T-cell (primary cell): ENCODE data around the gene PALD1. TPM values are rescaled to one million over a fixed set of nuclear protein-coding genes. Genes with fewer than 3 reads are reported as not detected.

Source experiments
- ATAC-seq, 4 experiments: fragments of 200-7000 bp in 3 of 4; fragments of 150-1000 bp in 1 of 4; cut with Tn5 transposase; replicated peaks in 1 of 4; 1 replicate in 3 of 4; 2 replicates in 1 of 4; pipeline ENCODE4 v1.10.0; 2021; ENCODE audit warnings: moderate library complexity in 3 of 4, mild to moderate bottlenecking in 2 of 4, moderate number of reproducible peaks in 1 of 4
- CTCF ChIA-PET, 2 donors: fragments of 300-600 bp; sonication (Branson Sonifier 250); formaldehyde crosslinking; loops; one replicate each; lab custom pipeline; 2022; ENCODE audit warnings: antibody characterized with exemption in 2 of 2; lab: Charles Lee
- POLR2A ChIA-PET, 2 donors: fragments of 300-600 bp; sonication (Branson Sonifier 250); formaldehyde crosslinking; loops; one replicate each; lab custom pipeline; 2022; ENCODE audit warnings: antibody characterized with exemption in 2 of 2; lab: Charles Lee
- DNase-seq, 35 experiments: peaks; one replicate each; pipeline versions ENCODE4 v3.0.0 to v3.0.0-alpha.2; 2013 to 2023
- H3K27ac ChIP-seq: one replicate; pipeline ENCODE4 v1.5.1; 2013; ENCODE audit warnings: low read length
- H3K27me3 ChIP-seq, 2 experiments: replicated peaks in 1 of 2; 1 replicate in 1 of 2; 2 replicates in 1 of 2; pipeline versions ENCODE4 v1.6.1 to v1.7.0; 2013; ENCODE audit warnings: low read length in 1 of 2, mixed read lengths in 1 of 2; ENCODE audit not compliant: control insufficient read depth in 2 of 2, insufficient read depth in 2 of 2; ENCODE audit errors: extremely low read depth in 1 of 2
- H3K36me3 ChIP-seq, 2 donors: 1 replicate in 1 of 2; 2 replicates in 1 of 2; pipeline versions ENCODE4 v1.6.1 to v1.7.0; 2013; ENCODE audit warnings: low read length in 1 of 2; ENCODE audit not compliant: control insufficient read depth in 2 of 2, insufficient read depth in 1 of 2; ENCODE audit errors: extremely low read depth in 1 of 2
- H3K4me1 ChIP-seq, 2 experiments: 1 replicate in 1 of 2; 2 replicates in 1 of 2; pipeline versions ENCODE4 v1.6.1 to v1.7.0; 2013; ENCODE audit warnings: low read length in 2 of 2, mixed read lengths in 1 of 2; ENCODE audit not compliant: insufficient read depth in 2 of 2, control insufficient read depth in 1 of 2; ENCODE audit errors: extremely low read depth in 1 of 2
- H3K4me3 ChIP-seq, 2 donors: 1 replicate in 1 of 2; 2 replicates in 1 of 2; pipeline versions ENCODE4 v1.5.1 to v1.7.0; 2013; ENCODE audit warnings: mild to moderate bottlenecking in 2 of 2, low read length in 1 of 2, moderate library complexity in 1 of 2; ENCODE audit not compliant: control insufficient read depth in 1 of 2; ENCODE audit errors: extremely low read depth in 1 of 2
- H3K9me3 ChIP-seq: 2 replicates; pipeline ENCODE4 v1.7.0; 2013
- H3K27ac Mint-ChIP-seq, 2 donors: one replicate each; pipeline ENCODE4 v1.8.0; 2020 to 2021; ENCODE audit warnings: mild to moderate bottlenecking in 2 of 2, mixed read lengths in 2 of 2
- H3K27me3 Mint-ChIP-seq, 2 donors: one replicate each; pipeline ENCODE4 v1.8.0; 2021 to 2022; ENCODE audit warnings: mixed read lengths in 2 of 2
- H3K36me3 Mint-ChIP-seq: one replicate; pipeline ENCODE4 v1.8.0; 2021; ENCODE audit warnings: mixed read lengths
- H3K4me1 Mint-ChIP-seq, 3 donors: one replicate each; pipeline ENCODE4 v1.8.0; 2020 to 2022; ENCODE audit warnings: mixed read lengths in 3 of 3, mild to moderate bottlenecking in 1 of 3
- H3K4me3 Mint-ChIP-seq, 3 donors: one replicate each; pipeline ENCODE4 v1.8.0; 2020 to 2022; ENCODE audit warnings: mild to moderate bottlenecking in 3 of 3, mixed read lengths in 3 of 3, moderate library complexity in 3 of 3
- H3K9me3 Mint-ChIP-seq, 3 donors: one replicate each; pipeline ENCODE4 v1.8.0; 2020 to 2022; ENCODE audit warnings: mixed read lengths in 3 of 3
- WGBS: methylation state at CpG from one replicate; pipeline ENCODE4 v1.1.5; 2013; ENCODE audit warnings: missing lambda C conversion rate; ENCODE audit not compliant: insufficient coverage; 5-methylcytosine and 5-hydroxymethylcytosine counted together
- total RNA-seq, 35 experiments: library from RNA in 6 of 35; stranded (reverse) in 6 of 35; fragments of 120-200 nt in 1 of 35; gene quantifications; one replicate each; pipeline versions ENCODE4 v1.2.1 to v1.2.4 and lab custom pipeline; 2013 to 2026

Gene PALD1
- total RNA-seq, 5 donors from 2014 or later (not counting 1 experiment from before 2014, with no cell fraction given), result 0.10 to 0.38 (median 0.13) TPM

DNA sequence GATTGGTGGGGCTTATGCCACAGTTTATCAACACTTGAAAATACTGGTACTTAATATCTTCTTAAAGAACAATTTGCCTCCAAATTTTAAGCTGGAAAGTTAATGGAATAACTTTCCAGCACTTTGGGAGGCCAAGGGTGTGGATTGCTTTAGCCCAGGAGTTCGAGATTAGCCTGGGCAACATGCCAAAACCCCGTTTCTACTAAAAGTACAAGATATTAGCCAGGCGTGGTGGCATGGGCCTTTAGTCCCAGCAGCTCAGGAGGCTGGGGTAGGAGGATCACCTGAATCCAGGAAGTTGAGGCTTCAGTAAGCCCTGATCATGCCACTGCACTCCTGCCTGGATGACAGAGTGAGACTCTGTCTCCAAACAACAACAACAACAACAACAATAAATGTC lies 68.0 kb downstream of the PALD1 start:
- ATAC-seq, result no peak
- Histone ChIP-seq H3K9me3 (no peaks in the 10 kb centered on the region), H3K27me3 (peaks cover 0 to 8% of the 10 kb centered on the region in 2 experiments), H3K36me3 (no peaks in the 10 kb centered on the region), H3K4me3 (no peak overlapping the region), H3K27ac (no peak overlapping the region), H3K4me1 (no peaks in the 10 kb centered on the region)
- no peak overlapping the region for H3K4me3 Mint-ChIP-seq
- no peaks in the 10 kb centered on the region for H3K4me1 Mint-ChIP-seq
- H3K9me3 Mint-ChIP-seq, result no peaks in the 10 kb centered on the region
- no peak overlapping the region for H3K27ac Mint-ChIP-seq
- H3K27me3 Mint-ChIP-seq, result no peaks in the 10 kb centered on the region
- WGBS, result no CpG with 5 or more reads among the region's 3 CpGs
- ChIA-PET CTCF (no interaction called here), POLR2A (no interaction called here)
- no peaks in the 10 kb centered on the region for H3K36me3 Mint-ChIP-seq
- DNase-seq, result no peak

DNA sequence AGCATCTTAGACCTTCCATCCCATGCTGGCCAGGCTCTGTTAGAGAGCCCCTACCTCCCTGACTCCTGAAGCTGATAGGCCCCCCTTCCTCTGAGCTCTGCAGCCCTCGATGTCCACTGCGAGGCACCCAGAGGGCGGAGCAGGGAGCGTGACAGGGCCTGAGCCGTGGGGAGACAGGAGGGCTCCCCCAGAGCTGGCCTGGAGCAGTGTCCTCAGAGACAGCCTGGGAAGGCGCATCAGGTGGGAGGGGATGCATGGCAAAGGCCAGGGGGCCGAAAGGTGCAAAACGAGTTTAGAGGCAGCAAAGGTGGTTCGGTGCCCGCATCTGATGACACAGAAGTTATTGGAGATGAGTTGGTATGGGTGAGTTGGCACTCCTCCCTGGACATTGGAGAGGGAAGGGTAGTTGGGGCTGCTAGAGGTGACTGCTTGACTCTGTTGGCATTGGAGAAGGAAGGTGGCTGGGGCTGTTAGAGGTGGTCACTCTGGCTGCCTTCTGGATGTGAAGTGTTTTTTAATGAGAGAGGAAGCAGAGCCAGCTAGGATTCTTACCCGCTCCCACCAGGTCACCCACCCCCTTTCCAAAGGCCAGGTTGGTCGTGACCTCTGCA lies 70.9 kb downstream of the PALD1 start:
- Histone ChIP-seq H3K36me3 (no peaks in the 10 kb centered on the region), H3K9me3 (no peaks in the 10 kb centered on the region), H3K4me3 (no peak overlapping the region), H3K4me1 (no peaks in the 10 kb centered on the region), H3K27me3 (peaks cover 0 to 8% of the 10 kb centered on the region in 2 experiments), H3K27ac (no peak overlapping the region)
- Mint-ChIP-seq H3K9me3 (no peaks in the 10 kb centered on the region), H3K27ac (no peak overlapping the region), H3K36me3 (no peaks in the 10 kb centered on the region), H3K4me1 (no peaks in the 10 kb centered on the region), H3K27me3 (no peaks in the 10 kb centered on the region), H3K4me3 (no peak overlapping the region)
- CTCF ChIA-PET, result interaction anchor here (0.6 to 3.7 kb wide), 8 partner anchors 9 to 1949 kb away, joined by 3 to 15 read pairs (median 7); no protein-coding TSS in a partner anchor
- DNase-seq (no peak), ATAC-seq (peak in 2 of 4 experiments; percentile 20 to 22)
- POLR2A ChIA-PET, result no interaction called here
- WGBS, result 94% methylated on average over 10 of the region's 12 CpGs

DNA sequence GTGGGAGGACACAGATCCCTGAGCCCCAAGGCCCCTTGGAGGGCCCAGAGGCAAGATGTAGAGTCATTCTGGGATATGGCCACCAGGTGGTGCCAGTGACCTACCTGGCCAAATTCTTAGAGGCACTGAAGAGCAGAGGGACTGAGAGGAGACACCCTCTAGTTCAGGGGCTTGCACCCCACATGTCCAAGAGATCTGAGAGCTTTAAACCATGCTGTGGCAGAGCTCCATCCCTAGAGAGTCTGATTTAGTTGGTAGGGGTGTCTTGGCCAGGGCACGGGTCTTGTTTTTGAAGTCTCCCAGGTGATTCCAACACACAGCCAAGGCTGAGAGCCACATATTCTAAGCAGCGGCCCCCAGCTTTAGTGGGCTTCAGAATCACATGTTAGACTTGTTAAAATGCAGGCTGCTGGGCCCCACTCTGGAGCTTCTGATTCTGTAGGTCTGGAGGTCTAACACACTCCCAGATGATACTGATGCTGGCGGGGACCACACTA lies 71.4 kb downstream of the PALD1 start:
- POLR2A ChIA-PET, result no interaction called here
- Histone ChIP-seq H3K36me3 (no peaks in the 10 kb centered on the region), H3K27ac (no peak overlapping the region), H3K27me3 (peaks cover 0 to 4% of the 10 kb centered on the region in 2 experiments), H3K4me3 (no peak overlapping the region), H3K4me1 (no peaks in the 10 kb centered on the region), H3K9me3 (no peaks in the 10 kb centered on the region)
- Mint-ChIP-seq H3K27ac (no peak overlapping the region), H3K36me3 (no peaks in the 10 kb centered on the region), H3K27me3 (no peaks in the 10 kb centered on the region), H3K4me1 (no peaks in the 10 kb centered on the region), H3K9me3 (no peaks in the 10 kb centered on the region), H3K4me3 (no peak overlapping the region)
- peak; percentile 33 to 85 (median 69) for DNase-seq
- ATAC-seq, result peak; percentile 75 to 85 (median 80)
- WGBS, result no CpG with 5 or more reads among the region's 3 CpGs
- CTCF ChIA-PET, result interaction anchor here (0.6 to 3.7 kb wide), 7 partner anchors 9 to 1949 kb away, joined by 3 to 15 read pairs (median 8); no protein-coding TSS in a partner anchor

DNA sequence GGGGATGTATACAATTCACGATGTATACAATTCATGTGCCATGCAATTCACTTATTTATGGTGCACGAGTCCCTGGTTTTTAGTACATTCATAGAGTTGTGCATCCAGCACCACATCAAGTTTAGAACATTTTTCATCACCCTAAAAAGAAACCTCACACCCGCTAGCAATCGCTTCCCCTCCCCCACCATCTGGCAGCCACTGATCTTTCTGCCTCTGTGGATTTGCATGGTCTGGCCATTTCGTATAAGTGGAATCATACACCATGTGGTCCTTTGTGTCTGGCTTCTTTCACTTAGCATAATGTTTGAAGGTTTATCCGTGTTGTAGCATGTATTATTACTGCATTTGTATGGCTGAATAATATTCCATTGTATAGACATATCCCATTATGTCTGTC lies 71.9 kb downstream of the PALD1 start:
- no peak overlapping the region for H3K4me3 Mint-ChIP-seq
- DNase-seq (no peak), ATAC-seq (no peak)
- H3K4me1 ChIP-seq, result no peaks in the 10 kb centered on the region
- no peaks in the 10 kb centered on the region for H3K36me3 ChIP-seq
- no peak overlapping the region for H3K4me3 ChIP-seq
- H3K27ac ChIP-seq, result no peak overlapping the region
- no peaks in the 10 kb centered on the region for H3K9me3 ChIP-seq
- no peaks in the 10 kb centered on the region for H3K27me3 Mint-ChIP-seq
- CTCF ChIA-PET, result interaction anchor here (0.6 to 3.7 kb wide), 7 partner anchors 8 to 1011 kb away, joined by 3 to 15 read pairs (median 8); no protein-coding TSS in a partner anchor
- POLR2A ChIA-PET, result no interaction called here
- 71% methylated on average over 1 of the region's 6 CpGs for WGBS
- H3K27me3 ChIP-seq, result peaks cover 0 to 4% of the 10 kb centered on the region in 2 experiments
- no peak overlapping the region for H3K27ac Mint-ChIP-seq
- H3K4me1 Mint-ChIP-seq, result no peaks in the 10 kb centered on the region
- H3K9me3 Mint-ChIP-seq, result no peaks in the 10 kb centered on the region
- H3K36me3 Mint-ChIP-seq, result no peaks in the 10 kb centered on the region

DNA sequence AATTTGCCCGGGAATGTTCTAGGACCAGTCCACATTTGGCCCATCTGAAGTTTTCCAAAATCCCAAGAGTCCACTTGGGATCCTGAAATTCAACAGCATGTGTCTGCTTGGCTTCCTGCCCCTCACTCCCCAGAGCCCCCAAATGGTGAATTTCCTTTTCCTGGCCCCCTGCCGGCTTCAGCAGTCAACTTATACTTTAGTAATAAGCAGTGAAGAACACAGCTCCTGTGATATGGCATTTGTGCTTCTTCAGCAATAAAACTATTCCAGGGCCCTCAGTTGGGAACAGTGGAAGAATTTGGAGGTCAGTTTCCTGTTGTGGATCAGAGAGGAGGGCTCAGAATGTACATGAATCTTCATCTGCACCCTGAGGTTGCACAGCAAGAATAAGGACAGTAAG lies 72.9 kb downstream of the PALD1 start:
- DNase-seq (no peak), ATAC-seq (no peak)
- no peaks in the 10 kb centered on the region for H3K9me3 ChIP-seq
- no peaks in the 10 kb centered on the region for H3K36me3 ChIP-seq
- no peak overlapping the region for H3K4me3 Mint-ChIP-seq
- CTCF ChIA-PET, result interaction anchor here (0.6 to 1.3 kb wide), 3 partner anchors 206 to 207 kb away, joined by 3 to 4 read pairs (median 3); no protein-coding TSS in a partner anchor
- H3K36me3 Mint-ChIP-seq, result no peaks in the 10 kb centered on the region
- no peak overlapping the region for H3K27ac ChIP-seq
- H3K27me3 Mint-ChIP-seq, result no peaks in the 10 kb centered on the region
- no peak overlapping the region for H3K4me3 ChIP-seq
- no peaks in the 10 kb centered on the region for H3K9me3 Mint-ChIP-seq
- H3K27me3 ChIP-seq, result peaks cover 0 to 4% of the 10 kb centered on the region in 2 experiments
- H3K27ac Mint-ChIP-seq, result no peak overlapping the region
- WGBS, result 83% methylated on average over 1 of the region's 2 CpGs
- POLR2A ChIA-PET, result no interaction called here
- no peaks in the 10 kb centered on the region for H3K4me1 ChIP-seq
- no peaks in the 10 kb centered on the region for H3K4me1 Mint-ChIP-seq

DNA sequence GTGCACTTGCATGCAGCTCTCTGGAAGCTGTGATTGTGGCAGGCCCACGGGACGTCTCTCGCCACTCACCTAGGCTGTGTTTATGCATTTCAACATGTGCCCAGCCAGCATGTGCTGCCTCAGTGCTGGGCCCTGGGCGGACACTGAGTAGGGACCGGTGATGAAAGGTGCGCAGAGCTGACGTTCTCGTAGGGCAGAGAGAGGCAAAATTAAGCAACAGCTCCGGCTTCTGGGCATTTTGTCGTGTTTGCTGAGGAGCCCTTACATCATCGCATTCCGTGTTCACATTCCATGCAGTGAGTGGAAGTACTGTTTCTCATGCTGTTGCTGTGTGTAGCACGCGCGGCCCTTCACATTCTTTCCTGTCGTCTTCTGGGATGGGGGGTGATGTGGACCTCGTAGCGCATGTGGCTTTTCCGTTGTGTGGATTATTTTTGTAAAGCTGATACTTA lies 73.4 kb downstream of the PALD1 start:
- no peak overlapping the region for H3K4me3 ChIP-seq
- Mint-ChIP-seq H3K27ac (no peak overlapping the region), H3K9me3 (no peaks in the 10 kb centered on the region), H3K27me3 (no peaks in the 10 kb centered on the region), H3K4me1 (no peaks in the 10 kb centered on the region), H3K4me3 (no peak overlapping the region), H3K36me3 (no peaks in the 10 kb centered on the region)
- H3K36me3 ChIP-seq, result no peaks in the 10 kb centered on the region
- no peaks in the 10 kb centered on the region for H3K4me1 ChIP-seq
- WGBS, result 91% methylated on average over 15 of the region's 19 CpGs
- ATAC-seq (no peak), DNase-seq (no peak)
- POLR2A ChIA-PET, result no interaction called here
- CTCF ChIA-PET, result interaction anchor here (1.0 to 1.3 kb wide), 3 partner anchors 202 to 206 kb away, joined by 3 to 4 read pairs (median 3); no protein-coding TSS in a partner anchor
- H3K27me3 ChIP-seq, result peaks cover 0 to 4% of the 10 kb centered on the region in 2 experiments
- no peaks in the 10 kb centered on the region for H3K9me3 ChIP-seq
- H3K27ac ChIP-seq, result no peak overlapping the region
